Endometrial microvascular endothelial cells (primary cell): ENCODE results near the gene RCC1. TPM values are rescaled to one million over a fixed set of nuclear protein-coding genes. Genes with fewer than 3 reads are reported as not detected.
"Not testable (repeated sequence)": the region's sequence is repeated elsewhere in the genome, so short reads cannot be mapped to it uniquely, and the experiment has no call there.

Experiments
- in situ Hi-C: cut with HindIII; loops from 2 replicates; pipeline ENCODE4 v1.10.0; 2017; ENCODE audit warnings: low sequenced_read_pairs, low pct_unique_long_range_greater_than_20kb; ENCODE audit errors: inconsistent ontology term
- total RNA-seq: library from RNA; depleted of rRNA; stranded (reverse); fragments of >200 nt; gene quantifications from one replicate; pipeline ENCODE4 v1.2.3, GENCODE V29; 2015; ENCODE audit errors: inconsistent ontology term

RCC1 gene
- 87.9 TPM for total RNA-seq

GRCh38 chr1:28505406-28506187 lies at the start of gene RCC1:
RCC1 (plus strand) TSS chr1:28506043; CDS start chr1:28529867, 23,824 bp downstream.
- in situ Hi-C loops = no loop called here

GRCh38 chr1:28456078-28456477 lies 49.8 kb upstream of the RCC1 start:
- in situ Hi-C loops = no loop called here

GRCh38 chr1:28457678-28458077 lies 48.2 kb upstream of the RCC1 start:
- in situ Hi-C loops = no loop called here

GRCh38 chr1:28458237-28459228 lies 47.3 kb upstream of the RCC1 start:
- in situ Hi-C loops = no loop called here

- in situ Hi-C loops = loop anchor here (10.0 kb wide), 1 partner anchor 52 kb away; no protein-coding TSS in a partner anchor
Measured at GRCh38 chr1:28466226-28466778, 39.5 kb upstream of the RCC1 start.

GRCh38 chr1:28470146-28470545 lies 35.7 kb upstream of the RCC1 start:
- in situ Hi-C loops = no loop called here

GRCh38 chr1:28479497-28479896 lies 26.3 kb upstream of the RCC1 start:
- in situ Hi-C loops = not testable (repeated sequence)

- in situ Hi-C loops = no loop called here
Measured at GRCh38 chr1:28480308-28480707, 25.5 kb upstream of the RCC1 start.

- in situ Hi-C loops = no loop called here
Measured at GRCh38 chr1:28482138-28482537, 23.7 kb upstream of the RCC1 start.

GRCh38 chr1:28482702-28483101 lies 23.1 kb upstream of the RCC1 start:
- in situ Hi-C loops = no loop called here

- in situ Hi-C loops = no loop called here
Measured at GRCh38 chr1:28494737-28495136, 11.1 kb upstream of the RCC1 start.

- in situ Hi-C loops = no loop called here
Measured at GRCh38 chr1:28499553-28499952, 6.3 kb upstream of the RCC1 start.

- in situ Hi-C loops = no loop called here
Measured at GRCh38 chr1:28501925-28502324, 3.9 kb upstream of the RCC1 start.

GRCh38 chr1:28503117-28503516 lies 2.7 kb upstream of the RCC1 start:
- in situ Hi-C loops = no loop called here

- in situ Hi-C loops = no loop called here
Measured at GRCh38 chr1:28506907-28507246, 1.0 kb downstream of the RCC1 start.

- in situ Hi-C loops = no loop called here
Measured at GRCh38 chr1:28507247-28507645, 1.4 kb downstream of the RCC1 start.

- in situ Hi-C loops = no loop called here
Measured at GRCh38 chr1:28507646-28508434, 2.0 kb downstream of the RCC1 start.

GRCh38 chr1:28508435-28508754 lies 2.6 kb downstream of the RCC1 start:
- in situ Hi-C loops = no loop called here

GRCh38 chr1:28509705-28510272 lies 3.9 kb downstream of the RCC1 start:
- in situ Hi-C loops = no loop called here
